HS-5 (cell line): ENCODE data around the gene EFCAB8.

Experiments
- DNase-seq: peaks from one replicate; pipeline ENCODE4 v3.0.0-alpha.2; 2012; ENCODE audit warnings: low read depth

The EFCAB8 gene

DNA sequence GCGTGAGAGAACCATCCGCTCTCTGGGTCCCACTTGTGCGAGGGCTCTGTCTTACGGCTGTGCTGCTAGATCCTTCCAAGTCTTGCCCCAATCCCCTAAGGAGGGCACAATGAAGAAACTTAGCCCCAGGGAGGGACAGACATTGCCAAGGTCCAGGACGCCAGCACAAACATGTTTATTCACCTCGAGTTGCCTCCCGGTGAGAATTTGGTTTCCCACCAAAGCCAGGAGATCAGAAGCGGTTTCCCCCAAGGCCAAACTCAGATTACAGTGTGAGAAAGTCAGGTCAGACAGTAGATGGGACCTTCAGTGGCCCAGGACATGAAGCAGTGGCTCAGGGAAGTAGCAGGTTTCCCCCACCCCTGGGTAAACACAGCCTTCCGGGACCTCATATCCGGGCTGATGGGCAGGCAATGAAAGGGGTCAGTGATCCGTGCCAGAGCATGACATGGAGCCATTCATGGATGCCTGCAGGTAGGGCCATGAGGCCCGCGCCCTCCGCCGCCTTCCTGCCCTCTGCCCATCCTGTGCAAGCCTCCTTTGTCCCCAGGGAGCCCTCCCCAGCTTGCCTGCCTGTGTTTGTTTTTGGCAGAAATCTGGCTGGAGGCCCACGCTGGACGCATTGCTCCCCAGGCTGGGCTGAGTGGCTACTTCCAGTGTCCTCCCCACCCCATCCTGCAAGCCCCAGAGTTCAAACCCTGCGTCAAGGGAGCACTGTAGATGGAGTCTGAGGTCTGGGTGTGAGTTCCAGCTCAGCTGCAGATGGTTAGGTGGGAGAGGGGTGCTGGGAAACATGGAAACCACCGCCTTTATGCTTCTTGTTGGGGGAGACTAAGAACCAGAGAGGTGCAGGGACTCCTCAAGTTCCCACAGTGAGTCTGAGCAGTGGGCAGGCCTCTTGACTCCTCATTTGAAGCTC is 150.8 kb downstream of the EFCAB8 start:
- no peak for DNase-seq

DNA sequence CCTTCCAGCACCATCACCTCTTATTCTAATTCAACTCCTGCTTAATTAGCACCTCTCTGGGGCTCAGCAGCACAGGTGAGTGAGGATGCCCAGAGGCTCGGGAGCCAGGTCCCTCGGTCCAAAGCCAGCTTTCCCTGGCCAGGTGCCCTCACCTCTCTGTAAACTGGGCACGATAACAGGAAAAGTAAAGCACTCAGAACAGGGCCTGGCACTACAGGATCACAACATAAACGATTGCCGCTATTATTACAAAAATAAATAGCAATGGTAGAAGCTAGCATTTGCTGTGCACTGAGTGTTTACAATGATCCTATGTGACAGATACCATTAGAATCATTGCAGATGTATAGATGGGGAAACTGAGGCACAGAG is 151.4 kb downstream of the EFCAB8 start:
- DNase-seq = no peak

GRCh38 chr20:33010674-33011449 is 152.1 kb downstream of the EFCAB8 start:
- DNase-seq = no peak
